Right ventricle myocardium inferior (tissue), 1 donor: ENCODE measurements around the gene BCL2A1. TPM values are rescaled to one million over a fixed set of nuclear protein-coding genes. Genes with fewer than 3 reads are reported as not detected.
"Not testable (repeated sequence)": the region's sequence is repeated elsewhere in the genome, so short reads cannot be mapped to it uniquely, and the experiment has no call there.

Experiments used
- ATAC-seq: fragments of 200-7000 bp; cut with Tn5 transposase; one replicate; pipeline ENCODE4 v1.9.1; 2020; ENCODE audit warnings: mild to moderate bottlenecking, moderate library complexity
- DNase-seq: peaks from one replicate; pipeline ENCODE4 v3.0.0; 2021; ENCODE audit errors: missing footprints
- intact Hi-C: fragments of 100-400 bp; cut with DNase I; formaldehyde crosslinking; loops from one replicate; pipeline ENCODE4 v1.11.0; 2022
- total RNA-seq: library from RNA; stranded (reverse); fragmentation: NEBNext Ultra II Directional; extraction: Animal tissue kit (Norgen Biotek cat#: 25700); gene quantifications from one replicate; pipeline ENCODE4 v1.2.1, GENCODE V29; 2021
- donor health status: DM: no; HTN: yes; CAD: no; lungs with severe emphysema.

BCL2A1 gene
- total RNA-seq, 1 donor from 2014 or later: 0.92 TPM

- ATAC-seq (no peak), DNase-seq (no peak)
- intact Hi-C loops: no loop called here
Measured at GRCh38 chr15:79965846-79966630, 5.0 kb downstream of the BCL2A1 start.

GRCh38 chr15:79964232-79964805, 6.7 kb downstream of the BCL2A1 start:
- ATAC-seq (no peak), DNase-seq (no peak)
- intact Hi-C loops: no loop called here

- ATAC-seq, DNase-seq, intact Hi-C loops: not testable (repeated sequence)
Measured at GRCh38 chr15:79962921-79963320, 8.1 kb downstream of the BCL2A1 start.

GRCh38 chr15:79962178-79962577, 8.8 kb downstream of the BCL2A1 start:
- ATAC-seq (no peak), DNase-seq (no peak)
- intact Hi-C loops: no loop called here

- intact Hi-C loops: no loop called here
- no peak for DNase-seq
- no peak for ATAC-seq
Measured at GRCh38 chr15:79960502-79961212, 10.3 kb downstream of the BCL2A1 start.

GRCh38 chr15:79957741-79958140, 13.3 kb downstream of the BCL2A1 start:
- no peak for ATAC-seq
- intact Hi-C loops: no loop called here
- no peak for DNase-seq

- ATAC-seq: no peak
Measured at GRCh38 chr15:79956354-79956939, 14.5 kb downstream of the BCL2A1 start.

GRCh38 chr15:79954661-79955060, 16.3 kb downstream of the BCL2A1 start:
- ATAC-seq (no peak), DNase-seq (no peak)
- intact Hi-C loops: no loop called here

More at GRCh38 chr15:79956354-79956939, 14.5 kb downstream of the BCL2A1 start:
- intact Hi-C loops: no loop called here
- no peak for DNase-seq

GRCh38 chr15:79953951-79954444, 17.0 kb downstream of the BCL2A1 start:
- DNase-seq (no peak), ATAC-seq (no peak)
- intact Hi-C loops: no loop called here

GRCh38 chr15:79952329-79952728, 18.7 kb downstream of the BCL2A1 start:
- ATAC-seq (no peak), DNase-seq (no peak)
- intact Hi-C loops: no loop called here

GRCh38 chr15:79950247-79950646, 20.7 kb downstream of the BCL2A1 start:
- intact Hi-C loops: no loop called here

GRCh38 chr15:79948761-79949160, 22.2 kb downstream of the BCL2A1 start:
- intact Hi-C loops: no loop called here
- no peak for ATAC-seq
- no peak for DNase-seq

More at GRCh38 chr15:79950247-79950646, 20.7 kb downstream of the BCL2A1 start:
- DNase-seq (no peak), ATAC-seq (no peak)

- DNase-seq: no peak
- intact Hi-C loops: no loop called here
- ATAC-seq: no peak
Measured at GRCh38 chr15:79948095-79948695, 22.8 kb downstream of the BCL2A1 start.

GRCh38 chr15:79947009-79947408, 24.0 kb downstream of the BCL2A1 start:
- no peak for DNase-seq
- no peak for ATAC-seq
- intact Hi-C loops: no loop called here

- ATAC-seq (no peak), DNase-seq (no peak)
- intact Hi-C loops: no loop called here
Measured at GRCh38 chr15:79944622-79945021, 26.4 kb downstream of the BCL2A1 start.

GRCh38 chr15:79943820-79944219, 27.2 kb downstream of the BCL2A1 start:
- ATAC-seq (no peak), DNase-seq (no peak)
- intact Hi-C loops: no loop called here

GRCh38 chr15:79942741-79943481, 28.1 kb downstream of the BCL2A1 start:
- intact Hi-C loops: no loop called here
- ATAC-seq: no peak
- DNase-seq: no peak

GRCh38 chr15:79939399-79939798, 31.6 kb downstream of the BCL2A1 start:
- intact Hi-C loops: no loop called here
- no peak for ATAC-seq
- no peak for DNase-seq
